GM13977 (cell line): ENCODE data around the gene CLIC1.

Source experiments
- DNase-seq: peaks from one replicate; pipeline ENCODE4 v3.0.0; 2012; ENCODE audit warnings: low spot score
- CTCF ChIP-seq: IDR thresholded peaks from 2 replicates; pipeline ENCODE4 v1.5.1; 2012; ENCODE audit warnings: mild to moderate bottlenecking, control low read depth; ENCODE audit not compliant: insufficient read depth; ENCODE audit errors: extremely low read depth, missing control alignments
- in situ Hi-C: fragments of 300-500 bp; cut with MboI; formaldehyde crosslinking; loops from one replicate; pipeline ENCODE4 v1.12.0; 2022; ENCODE audit warnings: low sequenced_read_pairs, low pct_unique_long_range_greater_than_20kb, mixed read lengths, inconsistent platforms; ENCODE audit not compliant: unreplicated experiment

CLIC1 gene

DNA sequence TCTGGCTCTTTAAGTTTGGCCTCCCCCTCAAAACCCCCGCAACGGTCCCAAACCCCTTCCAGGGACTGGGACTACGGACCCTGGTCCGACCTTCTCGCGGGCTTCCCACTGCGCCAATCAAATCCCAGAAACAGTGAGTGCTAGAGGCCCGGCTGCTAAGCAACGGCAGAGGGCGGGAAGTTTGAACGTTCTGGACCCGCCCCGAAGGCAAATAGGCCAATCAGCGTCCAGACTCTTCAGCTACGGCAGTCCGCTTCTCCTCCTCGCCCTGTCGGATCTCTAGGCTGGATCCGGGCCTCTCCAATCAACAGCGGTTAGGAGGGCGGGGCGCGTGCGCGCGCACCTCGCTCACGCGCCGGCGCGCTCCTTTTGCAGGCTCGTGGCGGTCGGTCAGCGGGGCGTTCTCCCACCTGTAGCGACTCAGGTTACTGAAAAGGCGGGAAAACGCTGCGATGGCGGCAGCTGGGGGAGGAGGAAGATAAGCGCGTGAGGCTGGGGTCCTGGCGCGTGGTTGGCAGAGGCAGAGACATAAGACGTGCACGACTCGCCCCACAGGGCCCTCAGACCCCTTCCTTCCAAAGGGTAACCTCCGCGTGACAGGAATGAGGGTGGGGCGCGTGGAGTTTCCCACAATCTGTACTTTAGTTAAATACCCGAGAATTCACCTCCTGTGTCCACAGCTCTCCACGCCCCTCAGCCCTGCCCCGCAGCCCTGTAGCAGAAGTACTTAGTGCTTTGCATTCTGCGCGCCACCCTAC lies 3.5 kb upstream of the CLIC1 start, which contains the start of gene MSH5:
TSS of gene MSH5 (plus strand) at position 367 of the 758 bp plus-strand sequence. CDS start 462 bp downstream, outside the sequence.
- in situ Hi-C loops, result no loop called here
- DNase-seq, result peak; percentile 98

GRCh38 chr6:31737991-31738979 lies 2.0 kb upstream of the CLIC1 start:
- in situ Hi-C loops, result no loop called here
- TF ChIP-seq CTCF, result no peak
- DNase-seq, result peak; percentile 82

More for the DNA sequence above, 3.5 kb upstream of the CLIC1 start, which contains the start of gene MSH5:
- no peak for TF ChIP-seq CTCF

DNA sequence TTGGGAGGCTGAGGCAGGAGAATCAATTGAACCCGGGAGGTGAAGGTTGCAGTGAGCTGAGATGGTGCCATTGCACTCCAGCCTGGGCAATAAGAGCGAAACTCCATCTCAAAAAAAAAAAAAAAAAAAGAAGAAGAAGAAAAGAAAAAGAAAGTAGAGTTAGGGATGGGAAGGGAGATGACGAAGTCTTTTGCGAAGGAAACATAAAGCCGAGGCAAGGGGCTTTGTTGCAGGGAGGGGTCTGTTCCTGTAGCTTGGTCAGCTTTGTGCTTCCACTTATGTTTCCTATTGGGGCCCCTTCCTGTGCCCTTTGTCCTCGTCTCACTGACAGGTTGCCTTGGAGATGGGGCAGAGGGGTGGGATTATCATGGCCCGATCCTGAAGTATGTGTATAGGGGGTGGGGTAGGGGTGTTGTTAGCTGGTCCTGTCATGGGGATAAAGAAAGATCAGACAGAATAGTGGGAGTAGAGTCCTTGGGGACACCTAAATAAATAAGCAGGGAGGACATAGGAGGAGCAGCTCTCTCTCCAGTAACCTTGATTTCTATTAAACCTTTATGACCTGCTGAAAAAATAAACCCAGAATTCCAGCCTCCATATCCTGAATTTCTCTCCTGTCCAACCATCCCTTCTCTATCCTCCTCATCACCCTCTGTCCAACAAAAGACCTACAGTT lies 1.1 kb upstream of the CLIC1 start:
- no peak for TF ChIP-seq CTCF
- no peak for DNase-seq
- in situ Hi-C loops, result no loop called here

GRCh38 chr6:31736768-31737314 lies 511 bp upstream of the CLIC1 start:
- TF ChIP-seq CTCF, result no peak
- in situ Hi-C loops, result no loop called here
- DNase-seq, result no peak

GRCh38 chr6:31734821-31735406 lies 1.4 kb downstream of the CLIC1 start:
- peak; percentile 79 for DNase-seq
- in situ Hi-C loops, result no loop called here
- TF ChIP-seq CTCF, result no peak
